HTR-8/SVneo (cell line): ENCODE measurements around the gene GRID2IP.
"Not testable (repeated sequence)": the region's sequence is repeated elsewhere in the genome, so short reads cannot be mapped to it uniquely, and the experiment has no call there.

Experiments
- DNase-seq: peaks from one replicate; pipeline ENCODE4 v3.0.0; 2011; ENCODE audit warnings: low spot score, mixed read lengths; ENCODE audit not compliant: insufficient read length
- FAIRE-seq: peaks from 2 replicates; lab custom pipeline; 2011; peaks lifted over from hg19 to GRCh38; lab: Jason Lieb, UNC

The GRID2IP gene

DNA sequence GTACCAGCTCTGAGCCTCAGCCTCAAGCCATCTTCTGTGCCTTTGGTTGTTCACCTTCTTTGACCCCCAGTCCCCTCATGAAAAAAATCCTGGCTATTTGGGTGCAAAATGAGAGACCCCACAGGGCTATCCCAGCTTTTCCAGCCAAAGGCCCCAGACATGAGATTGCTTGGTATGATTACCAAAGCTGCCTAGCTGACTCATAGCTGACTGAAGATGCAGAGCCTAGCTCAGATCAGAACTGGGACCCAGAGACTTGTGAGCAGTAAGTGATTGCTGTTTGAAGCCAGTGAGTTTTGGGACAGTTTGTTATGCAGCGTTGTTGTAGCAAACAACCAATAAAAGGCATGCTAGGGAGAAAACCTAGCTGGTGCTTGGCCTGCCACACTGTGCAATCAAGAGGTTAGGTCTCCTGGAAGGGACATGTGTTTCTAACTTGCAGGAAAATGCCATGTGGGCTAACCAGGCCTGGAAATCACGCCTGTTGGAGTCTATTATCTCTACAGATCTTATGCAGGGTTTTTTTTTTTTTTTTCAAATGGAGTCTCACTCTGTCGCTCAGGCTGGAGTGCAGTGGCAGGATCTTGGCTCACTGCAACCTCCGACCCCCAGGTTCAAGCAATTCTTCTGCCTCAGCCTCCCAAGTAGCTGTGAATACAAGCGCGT is 55.5 kb downstream of the GRID2IP start:
- no peak for FAIRE-seq

DNA sequence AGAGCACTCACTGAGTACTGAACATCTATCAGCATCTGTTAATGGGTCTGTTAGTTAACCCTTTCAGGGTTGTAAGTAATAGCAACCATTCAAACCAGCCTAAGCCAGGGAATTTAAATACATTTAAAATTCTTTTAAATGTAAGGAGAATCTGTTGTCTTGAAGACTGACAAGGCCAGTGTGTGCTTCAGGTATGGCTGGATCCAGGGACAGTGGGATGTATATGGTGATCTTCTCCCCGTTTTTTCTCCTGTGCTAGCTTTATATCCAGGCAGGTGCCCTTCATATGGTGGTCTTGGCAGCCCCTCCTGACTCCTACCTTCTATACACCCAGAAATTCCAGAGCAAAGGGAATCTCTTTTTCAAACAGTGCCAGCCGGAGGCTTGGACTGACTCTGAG is 56.9 kb downstream of the GRID2IP start:
- DNase-seq (no peak), FAIRE-seq (no peak)

More for the DNA sequence above, 55.5 kb downstream of the GRID2IP start:
- DNase-seq = no peak

DNA sequence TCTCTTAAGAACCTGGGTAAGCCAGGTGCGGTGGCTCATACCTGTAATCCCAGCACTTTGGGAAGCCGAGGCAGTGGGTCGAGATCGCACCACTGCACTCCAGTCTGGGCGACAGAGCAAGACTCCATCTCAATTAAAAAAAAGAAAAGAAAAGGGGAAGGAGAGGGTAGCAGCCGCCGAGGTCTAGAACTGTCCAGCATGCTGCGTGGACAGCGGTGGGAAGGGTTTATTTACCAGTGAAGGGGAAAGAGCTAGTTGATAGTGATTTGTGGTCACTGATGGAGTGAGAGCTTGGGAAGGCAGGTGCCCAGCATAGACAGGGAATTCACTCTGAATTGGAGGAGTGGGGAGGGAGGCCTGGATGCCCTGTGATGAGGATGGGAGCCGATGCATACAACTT is 60.1 kb downstream of the GRID2IP start:
- no peak for FAIRE-seq

DNA sequence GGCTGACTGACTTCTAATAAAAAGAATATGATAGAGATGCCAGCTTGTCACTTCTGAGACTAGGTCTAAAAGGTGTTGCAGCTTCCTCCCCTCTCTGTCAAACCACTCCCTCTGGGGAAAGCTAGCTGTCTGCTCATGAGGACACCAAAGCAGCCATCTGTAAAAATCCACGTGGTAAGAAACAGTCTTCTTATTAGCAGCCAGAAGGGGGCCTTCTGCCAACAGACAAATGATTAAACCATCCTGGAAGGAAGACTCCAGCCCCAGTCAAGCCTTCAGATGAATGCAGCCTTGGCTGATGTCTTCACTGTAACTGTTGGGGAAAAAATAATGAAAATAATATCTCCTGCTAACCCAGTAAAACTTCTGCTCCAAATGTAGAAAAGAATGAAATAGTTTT is 61.6 kb downstream of the GRID2IP start:
- no peak for DNase-seq
- no peak for FAIRE-seq

More for the DNA sequence above, 60.1 kb downstream of the GRID2IP start:
- no peak for DNase-seq

DNA sequence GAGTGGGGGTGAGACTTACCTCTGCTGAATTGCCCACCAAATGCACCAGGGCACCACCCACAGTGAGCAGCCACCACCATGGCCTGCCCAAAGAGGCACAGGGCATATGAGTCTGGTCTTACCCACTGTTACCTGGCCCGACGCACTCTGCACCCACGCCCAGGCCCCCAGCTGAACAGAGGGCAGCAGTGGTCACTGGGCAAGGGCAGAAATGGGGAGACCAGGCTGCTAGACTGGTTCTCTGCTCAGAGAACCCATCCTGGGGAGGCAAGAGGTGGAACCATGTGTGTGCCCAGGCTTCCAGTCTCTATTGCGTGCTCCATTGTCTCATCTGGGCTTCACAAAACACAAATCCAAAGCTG is 64.1 kb downstream of the GRID2IP start:
- no peak for FAIRE-seq
- DNase-seq = no peak

DNA sequence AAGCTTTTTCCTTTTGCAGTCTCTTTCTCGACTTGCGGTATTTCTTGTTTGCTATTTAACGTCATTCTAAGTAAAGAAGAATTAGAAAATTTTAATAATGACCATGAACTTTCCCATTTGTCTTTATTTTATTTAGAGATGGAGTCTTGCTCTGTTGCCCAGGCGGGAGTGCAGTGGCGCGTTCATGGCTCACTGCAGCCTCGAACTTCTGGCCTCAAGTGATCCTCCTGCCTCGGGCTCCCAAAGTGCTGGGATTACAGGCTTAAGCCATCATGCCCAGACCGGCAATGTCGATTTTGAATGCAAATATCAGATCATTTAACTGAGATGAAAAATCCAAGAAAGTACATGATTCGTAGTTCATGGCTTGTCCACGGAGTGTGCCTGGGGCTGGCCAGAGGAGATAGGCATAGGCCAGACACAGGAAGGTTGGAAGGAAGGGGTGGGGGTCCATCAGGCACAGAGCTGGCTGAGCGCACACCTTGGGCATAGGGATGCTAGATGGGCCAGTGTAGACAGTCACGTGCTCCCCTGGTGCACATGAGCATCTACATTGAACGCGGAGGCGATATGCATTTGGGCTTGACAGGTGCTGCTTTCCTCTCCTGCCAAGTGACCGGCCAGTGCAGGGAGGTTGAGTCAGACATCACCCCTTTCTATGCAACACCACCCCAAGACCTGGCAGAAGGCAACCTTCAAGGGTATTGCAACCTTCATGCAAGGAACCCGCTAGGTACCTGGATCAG is 64.7 kb downstream of the GRID2IP start:
- FAIRE-seq = no peak
- no peak for DNase-seq

DNA sequence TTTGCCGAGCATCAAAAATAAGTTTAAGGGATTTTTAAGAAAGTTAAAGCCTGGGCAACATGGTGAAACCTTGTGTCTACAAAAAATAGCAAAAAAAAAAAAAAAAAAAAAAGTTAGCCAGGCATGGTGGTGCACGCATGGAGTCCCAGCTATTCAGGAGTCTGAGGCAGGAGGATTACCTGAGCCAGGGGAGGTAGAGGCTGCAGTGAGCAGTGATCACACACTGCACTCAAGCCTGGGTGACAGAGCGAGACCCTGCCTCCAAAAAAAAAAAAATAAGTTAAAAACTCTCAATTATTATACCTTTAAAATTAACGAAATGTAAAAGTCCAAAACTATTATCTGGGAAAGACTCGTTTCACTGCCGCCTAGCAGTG is 68.5 kb downstream of the GRID2IP start:
- FAIRE-seq (no peak), DNase-seq (no peak)

DNA sequence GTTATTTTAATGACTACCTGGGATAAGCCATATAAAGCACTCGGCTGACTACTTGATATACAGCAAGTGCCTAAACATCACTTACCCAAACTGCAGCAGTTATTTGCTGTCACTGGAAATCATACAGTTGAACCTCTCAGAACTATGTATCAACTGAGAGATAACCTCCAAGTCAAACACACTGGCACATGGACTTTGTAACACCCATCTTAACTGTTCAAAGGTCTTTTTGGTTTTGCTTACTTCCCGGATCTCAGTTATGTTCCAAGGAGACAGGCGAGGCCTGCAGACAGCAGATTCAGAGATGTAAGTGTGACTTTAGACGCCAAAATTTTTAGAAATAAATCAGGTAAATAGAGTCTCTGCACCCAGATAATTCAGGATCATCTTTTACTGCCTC is 69.0 kb downstream of the GRID2IP start:
- DNase-seq (no peak), FAIRE-seq (no peak)

DNA sequence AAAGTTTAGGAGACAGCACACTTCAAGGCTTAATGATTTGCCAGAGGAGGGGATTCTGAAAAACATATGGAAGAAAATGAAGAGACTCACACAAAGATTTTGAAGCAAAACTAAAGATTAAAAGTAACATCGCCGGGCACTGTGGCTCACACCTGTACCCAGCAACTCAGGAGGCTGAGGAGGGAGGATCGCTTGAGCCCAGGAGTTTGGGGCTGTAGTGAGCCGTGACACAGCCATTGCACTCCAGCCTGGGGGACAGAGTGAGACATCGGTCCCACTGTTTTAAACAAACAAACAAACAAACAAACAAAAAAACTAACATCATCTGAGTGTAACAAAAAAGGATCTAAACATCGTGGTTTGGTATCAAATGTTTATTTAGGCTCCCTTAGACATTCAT is 69.8 kb downstream of the GRID2IP start:
- no peak for DNase-seq
- FAIRE-seq = no peak

DNA sequence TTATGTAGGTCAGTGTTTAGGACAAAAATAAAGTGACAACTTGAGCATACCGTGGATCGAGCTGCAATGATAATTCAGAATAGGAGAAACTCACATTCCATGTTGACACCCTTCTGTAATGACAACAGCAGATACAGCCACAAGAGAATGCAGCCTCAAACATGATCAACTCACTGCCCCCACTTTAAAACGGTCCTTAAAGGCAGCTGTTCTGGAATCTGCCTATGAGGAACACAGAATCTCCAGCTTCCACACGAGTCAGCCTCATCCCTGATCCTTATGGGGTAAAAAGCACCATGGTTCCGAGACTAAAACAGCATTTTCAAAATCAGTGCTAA is 71.0 kb downstream of the GRID2IP start:
- FAIRE-seq (peak; percentile 83), DNase-seq (no peak)

DNA sequence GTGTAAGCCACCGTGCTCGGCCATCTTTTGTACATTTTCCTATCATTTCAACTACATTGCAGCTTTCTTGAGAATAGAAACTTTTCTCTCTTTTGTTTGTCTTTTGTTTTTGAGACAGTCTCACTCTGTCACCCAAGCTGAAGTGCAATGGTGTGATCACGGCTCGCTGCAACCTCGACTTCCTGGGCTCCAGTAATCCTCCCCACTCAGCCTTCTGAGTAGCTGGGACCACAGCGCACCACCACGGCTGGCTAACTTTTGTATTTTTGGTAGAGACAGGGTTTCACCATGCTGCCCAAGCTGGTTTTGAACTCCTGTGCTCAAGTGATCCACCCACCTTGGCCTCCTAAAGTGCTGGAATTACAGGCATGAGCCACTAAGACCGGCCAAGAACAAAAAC is 72.2 kb downstream of the GRID2IP start:
- no peak for FAIRE-seq
- DNase-seq = no peak

DNA sequence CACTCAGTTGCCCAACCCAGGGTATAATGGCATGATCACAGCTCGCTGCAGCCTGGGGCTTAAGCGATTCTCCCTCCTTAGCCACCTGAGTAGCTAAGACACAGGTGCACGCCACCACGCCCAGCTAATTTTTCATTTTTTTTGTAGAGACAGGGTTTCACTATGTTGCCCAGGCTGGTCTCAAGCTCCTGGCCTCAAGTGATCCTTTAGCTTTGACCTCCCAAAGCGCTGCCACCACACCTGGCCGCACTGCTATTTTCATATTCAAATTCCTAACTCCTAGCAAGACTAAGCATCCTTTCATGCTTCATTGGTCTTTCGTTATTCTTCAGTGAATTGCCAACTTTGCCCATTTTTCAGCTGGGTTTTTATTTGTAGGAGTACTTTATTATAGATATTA is 73.1 kb downstream of the GRID2IP start:
- DNase-seq = no peak
- no peak for FAIRE-seq

DNA sequence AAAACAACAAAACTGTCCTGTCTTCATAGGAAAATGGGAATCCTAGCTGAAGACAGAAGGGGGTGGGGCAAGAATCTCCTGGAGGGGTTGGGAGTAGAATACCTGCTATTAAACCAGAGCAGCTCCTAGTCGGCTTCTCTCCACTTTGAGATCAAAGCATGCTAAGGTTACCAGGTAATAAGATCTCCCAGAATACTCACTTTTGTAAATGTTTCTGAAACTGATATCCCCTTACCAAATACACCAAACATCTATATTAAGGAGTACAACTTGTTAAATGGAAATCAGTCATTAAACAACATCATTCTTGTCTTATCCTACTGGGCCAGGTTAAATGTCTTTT is 74.0 kb downstream of the GRID2IP start:
- DNase-seq (no peak), FAIRE-seq (no peak)

DNA sequence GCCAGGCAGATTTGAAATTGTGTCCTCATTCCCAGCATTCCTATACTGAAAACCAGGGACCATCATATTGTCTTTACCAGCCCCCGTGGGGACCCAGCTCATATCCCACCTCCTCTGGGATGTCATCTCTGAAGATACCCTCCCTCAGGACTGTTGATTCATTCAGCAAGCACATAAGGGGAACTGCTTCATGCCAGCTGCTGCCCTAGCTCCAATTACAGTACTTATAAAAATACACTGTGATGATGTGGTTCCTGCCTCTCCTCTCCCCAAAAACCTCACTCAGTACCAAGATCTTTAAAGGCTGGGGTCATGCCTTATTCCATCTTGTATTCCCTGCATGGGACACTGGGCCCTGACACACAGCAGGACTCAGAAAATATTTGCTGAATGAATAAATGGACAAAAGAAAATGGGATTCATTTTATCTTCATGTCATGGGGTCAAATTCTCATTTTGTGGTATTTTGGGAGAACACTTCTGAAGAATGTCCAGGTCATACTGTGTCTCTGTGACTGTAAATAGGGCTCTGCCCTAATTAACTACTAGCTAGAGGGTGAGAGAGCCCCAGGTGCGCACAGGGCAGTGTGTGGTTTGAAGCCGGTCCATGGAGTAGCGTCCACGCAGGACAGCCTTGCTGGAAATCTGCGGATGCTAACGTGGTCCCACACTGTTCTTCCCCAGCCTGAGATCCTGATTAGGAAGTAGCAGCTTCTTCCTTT is 74.5 kb downstream of the GRID2IP start:
- FAIRE-seq (no peak), DNase-seq (no peak)

DNA sequence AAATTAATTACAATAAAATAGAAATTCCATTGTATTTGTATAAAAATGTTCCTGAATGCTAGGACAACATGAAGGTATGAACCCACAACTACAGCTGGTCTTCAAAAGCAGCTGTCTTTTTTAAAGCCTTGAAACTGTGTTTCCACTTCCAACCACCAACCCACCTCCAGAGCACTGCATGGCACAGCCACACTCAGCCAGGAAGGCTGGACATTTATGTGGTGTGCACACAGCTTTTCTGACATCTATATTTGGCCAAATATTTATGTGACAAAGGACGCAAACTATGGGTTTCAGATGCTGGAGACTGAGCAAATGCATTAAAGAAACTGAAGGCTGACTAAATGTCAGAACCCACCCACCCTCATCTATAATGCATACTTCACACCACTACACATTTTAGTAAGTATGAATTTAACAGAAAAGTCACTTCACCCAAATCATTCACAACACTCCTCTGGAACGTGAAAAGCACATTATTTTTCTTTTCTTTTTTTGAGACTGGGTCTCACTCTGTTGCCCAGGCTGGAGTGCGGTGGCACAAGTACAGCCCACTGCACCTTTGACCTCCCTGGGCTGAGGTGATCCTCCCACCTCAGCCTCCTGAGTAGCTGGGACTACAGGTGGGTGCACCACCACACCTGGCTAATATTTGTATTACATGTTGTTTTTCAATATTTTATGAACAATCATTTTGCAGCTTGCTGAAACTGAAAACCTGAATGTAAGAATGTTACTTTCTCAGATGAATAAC is 75.7 kb downstream of the GRID2IP start:
- peak; percentile 13 for FAIRE-seq
- no peak for DNase-seq

DNA sequence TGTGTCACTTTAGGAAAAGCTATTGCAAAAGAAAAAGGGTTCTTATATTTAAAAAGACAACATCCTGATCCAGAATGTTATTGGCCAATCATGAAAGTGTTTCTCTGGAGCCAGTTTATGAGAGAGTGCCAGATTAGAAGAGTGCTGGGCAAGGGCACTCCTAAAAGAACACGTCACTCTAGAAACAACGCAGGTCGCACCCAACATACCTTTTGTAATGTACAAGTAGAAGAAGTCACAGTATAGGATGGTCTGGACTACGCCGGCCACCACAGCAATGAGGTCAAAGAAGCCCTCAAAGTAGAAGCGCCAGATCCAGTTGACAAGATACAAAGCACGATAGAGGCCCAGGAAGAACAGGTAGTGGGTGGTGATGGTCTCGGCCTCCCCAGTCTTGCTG is 85.4 kb downstream of the GRID2IP start:
- no peak for FAIRE-seq
- DNase-seq = no peak

DNA sequence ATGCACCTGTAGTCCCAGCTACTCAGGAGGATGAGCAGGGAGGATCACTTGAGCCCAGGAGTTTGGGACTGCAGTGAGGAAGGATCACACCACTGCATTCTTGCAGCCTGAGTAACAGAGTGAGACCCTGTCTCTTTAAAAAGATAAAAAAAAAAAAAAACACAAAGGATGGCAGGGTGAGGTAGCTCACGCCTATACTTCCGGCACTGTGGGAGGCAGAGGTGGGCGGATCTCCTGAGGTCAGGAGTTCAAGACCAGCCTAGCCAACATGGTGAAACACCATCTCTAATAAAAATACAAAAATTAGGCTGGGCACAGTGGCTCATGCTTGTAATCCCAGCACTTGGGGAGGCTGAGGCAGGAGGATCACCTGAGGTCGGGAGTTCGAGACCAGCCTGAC is 87.7 kb downstream of the GRID2IP start:
- not testable (repeated sequence) for FAIRE-seq, DNase-seq

DNA sequence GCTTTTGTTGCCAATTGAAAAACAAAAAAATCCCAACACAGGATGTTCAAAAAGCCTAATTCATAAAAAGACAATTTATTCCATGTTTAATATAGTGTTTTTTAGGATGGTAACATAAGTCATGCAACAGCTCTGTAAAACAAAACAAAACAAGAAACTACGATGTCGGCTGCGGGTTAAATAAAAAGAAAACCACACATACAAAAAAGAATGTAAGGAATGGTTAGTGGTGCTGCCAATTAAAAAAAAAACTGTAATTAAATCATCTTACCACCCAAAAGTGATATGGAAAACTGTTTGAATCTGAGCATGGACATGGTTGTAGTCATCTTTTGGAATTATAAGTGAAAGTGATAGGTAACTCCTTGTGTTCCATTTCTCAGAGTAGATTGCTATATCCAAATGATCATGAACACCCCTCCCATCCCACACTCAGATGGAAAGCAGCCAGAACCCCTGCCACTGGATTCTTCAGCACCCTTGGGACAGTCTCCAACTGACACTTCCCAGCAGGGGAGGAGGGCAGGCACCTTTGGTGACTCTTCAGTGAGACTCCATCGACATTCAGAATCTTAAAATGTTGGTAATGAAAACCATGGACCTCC is 89.2 kb downstream of the GRID2IP start:
- DNase-seq = no peak
- no peak for FAIRE-seq

DNA sequence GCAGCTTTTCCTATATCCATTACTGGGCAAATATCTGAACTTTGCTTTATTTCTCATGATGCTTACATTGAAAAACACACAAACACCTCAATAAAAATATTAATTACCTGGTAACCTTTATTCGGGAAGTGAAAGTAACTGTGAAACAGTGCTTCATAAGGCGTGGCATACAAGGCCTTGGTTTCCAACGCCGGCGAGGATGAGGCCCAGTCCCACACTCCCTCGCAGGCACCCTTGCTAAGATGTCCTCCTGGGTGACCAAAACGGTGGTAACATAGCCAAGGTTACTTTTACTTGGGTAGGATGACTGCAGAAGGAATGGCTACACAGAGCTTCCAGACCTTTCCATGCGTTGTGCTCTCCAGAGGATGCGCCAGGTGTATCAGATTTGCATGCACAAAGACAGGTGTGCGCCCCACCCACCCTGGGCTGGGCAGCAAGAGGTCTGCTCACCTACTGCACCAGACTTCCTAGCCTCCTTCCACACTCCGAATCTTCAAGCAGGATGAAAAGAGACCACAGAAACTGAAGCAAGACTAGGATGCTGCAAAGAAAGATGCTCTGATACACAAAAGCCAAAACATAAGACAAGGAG is 90.2 kb downstream of the GRID2IP start:
- FAIRE-seq (no peak), DNase-seq (no peak)

DNA sequence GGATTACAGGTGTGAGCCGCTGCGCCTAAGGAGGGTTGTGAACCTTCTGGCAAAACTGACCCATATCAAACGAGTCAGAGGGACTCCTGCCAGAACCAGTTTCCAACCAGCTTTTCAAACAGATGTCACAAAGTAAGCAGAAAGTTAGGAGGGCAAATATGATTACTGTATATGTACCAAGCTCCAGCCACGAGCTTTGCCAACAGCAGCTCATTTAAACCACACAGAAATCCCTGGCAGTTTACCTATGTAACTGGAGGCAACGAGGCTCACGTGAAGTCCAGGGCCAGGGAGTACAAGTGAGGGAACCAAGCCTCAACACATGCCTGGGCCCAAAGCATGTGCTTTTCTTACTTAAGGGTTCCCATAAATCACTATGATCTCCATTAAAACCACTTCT is 91.0 kb downstream of the GRID2IP start:
- no peak for FAIRE-seq
- DNase-seq = no peak
